Esophagus muscularis mucosa (tissue), 4 donors: ENCODE data around the gene COL5A2. TPM values are rescaled to one million over a fixed set of nuclear protein-coding genes. Genes with fewer than 3 reads are reported as not detected.

Experiments used
- DNase-seq: peaks from one replicate; pipeline ENCODE4 v3.0.0-alpha.2; 2017; ENCODE audit errors: extremely low spot score
- H3K27ac ChIP-seq, 4 donors: fragments of 200-600 bp; sonication (generic); replicated peaks in 1 of 4; 1 replicate in 3 of 4; 2 replicates in 1 of 4; pipeline ENCODE4 v1.5.1; 2016 to 2019; ENCODE audit warnings: mild to moderate bottlenecking in 1 of 4
- H3K27me3 ChIP-seq, 4 donors: fragments of 200-600 bp; sonication (generic); one replicate each; pipeline versions ENCODE4 v1.5.1 to v1.6.0; 2016 to 2019
- H3K36me3 ChIP-seq, 4 donors: fragments of 200-600 bp; sonication (generic); one replicate each; pipeline ENCODE4 v1.5.1; 2016 to 2019
- H3K4me1 ChIP-seq, 4 donors: fragments of 200-600 bp; sonication (generic); one replicate each; pipeline ENCODE4 v1.5.1; 2016 to 2019
- H3K4me3 ChIP-seq, 4 donors: fragments of 200-600 bp; sonication (generic); 1 replicate in 2 of 4; 2 replicates in 2 of 4; pipeline ENCODE4 v1.5.1; 2016 to 2019; ENCODE audit warnings: mild to moderate bottlenecking in 4 of 4, moderate library complexity in 1 of 4
- H3K9me3 ChIP-seq, 4 donors: fragments of 200-600 bp; sonication (generic); 1 replicate in 3 of 4; 2 replicates in 1 of 4; pipeline ENCODE4 v1.5.1; 2016 to 2019
- EP300 ChIP-seq: sonication (generic); formaldehyde crosslinking; IDR thresholded peaks from one replicate; pipeline ENCODE4 v1.6.1; 2017; ENCODE audit warnings: antibody characterized with exemption
- POLR2A ChIP-seq: fragments of 450-650 bp; IDR thresholded peaks from one replicate; pipeline ENCODE4 v1.6.1; 2017; ENCODE audit warnings: antibody characterized with exemption, moderate library complexity, mild to moderate bottlenecking, low read depth
- POLR2AphosphoS5 ChIP-seq, 2 donors: sonication (generic); formaldehyde crosslinking; IDR thresholded peaks; one replicate each; pipeline ENCODE4 v1.6.1; 2017; ENCODE audit warnings: antibody characterized with exemption in 2 of 2
- WGBS: methylation state at CpG from one replicate; pipeline ENCODE4 v1.1.5; 2018; 5-methylcytosine and 5-hydroxymethylcytosine counted together
- intact Hi-C: fragments of 100-400 bp; cut with DNase I; formaldehyde crosslinking; loops from one replicate; pipeline ENCODE4 v1.15.1; 2023
- total RNA-seq, 4 donors: library from RNA; depleted of rRNA; stranded (reverse); fragments of >200 nt; gene quantifications; one replicate each; pipeline versions ENCODE4 v1.1.0 to v1.2.1, GENCODE V29; 2016
- TF ChIP-seq, protein P1 (sequence below), 3 experiments: fragments of 200-600 bp in 2 of 3; fragments of 450-650 bp in 1 of 3; sonication (generic) in 2 of 3; IDR thresholded peaks; one replicate each; pipeline ENCODE4 v1.5.1; 2017 to 2019; ENCODE audit warnings: antibody characterized with exemption in 3 of 3, mild to moderate bottlenecking in 2 of 3, moderate library complexity in 1 of 3

COL5A2 gene
- total RNA-seq, 4 donors from 2014 or later: 49.9 to 68.5 (median 59.0) TPM

DNA sequence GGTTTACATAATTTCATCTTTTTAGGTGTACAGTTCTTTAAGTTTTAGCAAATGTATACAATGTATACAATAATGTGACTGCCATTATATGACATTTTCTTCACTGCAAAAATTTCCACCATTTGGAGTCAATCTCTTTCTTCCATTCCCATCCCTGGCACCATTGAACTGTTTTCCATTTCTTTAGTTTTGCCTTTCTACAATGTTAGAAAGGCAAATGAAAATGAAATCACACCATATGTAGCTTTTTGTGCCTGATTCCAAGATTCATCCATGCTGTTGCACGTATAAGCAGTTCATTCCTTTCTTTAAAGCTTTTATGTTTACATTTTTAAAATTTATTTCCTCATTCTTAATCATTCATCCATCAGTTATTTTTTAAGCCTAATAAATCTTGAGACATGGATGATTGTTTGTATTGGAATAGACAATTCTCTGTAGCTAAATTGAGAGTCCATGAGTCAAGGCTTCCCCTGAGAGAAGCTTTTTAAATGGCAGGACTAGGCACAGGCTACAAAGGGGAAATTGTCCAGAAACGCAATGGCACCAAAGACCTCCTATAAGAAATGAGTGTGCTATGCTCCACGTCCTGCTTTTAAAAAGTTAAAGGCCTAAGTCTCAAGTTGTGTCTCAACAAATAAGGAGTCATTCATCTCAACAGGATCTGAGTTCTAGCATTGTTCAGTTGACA, 8.7 kb upstream of the COL5A2 start:
- WGBS: 66% methylated on average over 3 of the region's 3 CpGs
- H3K36me3 ChIP-seq: no peaks in the 10 kb centered on the region
- DNase-seq: no peak
- no peak overlapping the region for H3K27ac ChIP-seq
- intact Hi-C loops: loop anchor here (10.0 kb wide), 1 partner anchor 97 kb away; no protein-coding TSS in a partner anchor
- no peaks in the 10 kb centered on the region for H3K4me1 ChIP-seq
- no peaks in the 10 kb centered on the region for H3K9me3 ChIP-seq
- H3K4me3 ChIP-seq: no peak overlapping the region
- H3K27me3 ChIP-seq: no peaks in the 10 kb centered on the region
- no peak for TF ChIP-seq POLR2AphosphoS5 (IDR thresholded peaks at IDR 0.05)
- TF ChIP-seq, protein P1, sequence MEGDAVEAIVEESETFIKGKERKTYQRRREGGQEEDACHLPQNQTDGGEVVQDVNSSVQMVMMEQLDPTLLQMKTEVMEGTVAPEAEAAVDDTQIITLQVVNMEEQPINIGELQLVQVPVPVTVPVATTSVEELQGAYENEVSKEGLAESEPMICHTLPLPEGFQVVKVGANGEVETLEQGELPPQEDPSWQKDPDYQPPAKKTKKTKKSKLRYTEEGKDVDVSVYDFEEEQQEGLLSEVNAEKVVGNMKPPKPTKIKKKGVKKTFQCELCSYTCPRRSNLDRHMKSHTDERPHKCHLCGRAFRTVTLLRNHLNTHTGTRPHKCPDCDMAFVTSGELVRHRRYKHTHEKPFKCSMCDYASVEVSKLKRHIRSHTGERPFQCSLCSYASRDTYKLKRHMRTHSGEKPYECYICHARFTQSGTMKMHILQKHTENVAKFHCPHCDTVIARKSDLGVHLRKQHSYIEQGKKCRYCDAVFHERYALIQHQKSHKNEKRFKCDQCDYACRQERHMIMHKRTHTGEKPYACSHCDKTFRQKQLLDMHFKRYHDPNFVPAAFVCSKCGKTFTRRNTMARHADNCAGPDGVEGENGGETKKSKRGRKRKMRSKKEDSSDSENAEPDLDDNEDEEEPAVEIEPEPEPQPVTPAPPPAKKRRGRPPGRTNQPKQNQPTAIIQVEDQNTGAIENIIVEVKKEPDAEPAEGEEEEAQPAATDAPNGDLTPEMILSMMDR (IDR thresholded peaks at IDR 0.05): no peak
- no peak for TF ChIP-seq EP300
- TF ChIP-seq POLR2A: no peak

DNA sequence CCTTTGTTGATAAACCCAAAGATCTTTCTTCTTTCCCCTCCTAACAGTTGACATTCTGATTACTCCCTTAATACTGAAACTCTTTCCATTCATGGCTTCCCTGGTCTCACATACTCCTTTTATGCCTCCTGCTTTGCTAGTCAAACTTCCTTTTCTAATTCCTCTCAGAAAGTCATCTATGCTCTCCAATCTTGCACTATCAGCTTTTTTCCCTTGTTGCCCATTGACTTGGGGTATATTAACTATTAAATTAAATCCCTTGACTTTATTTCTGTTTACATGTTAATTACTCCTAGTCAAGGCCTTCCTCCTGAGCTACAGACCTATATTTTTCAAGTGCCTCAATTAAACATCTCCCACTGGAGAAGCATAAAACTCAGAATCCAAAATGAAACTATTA, 3.6 kb upstream of the COL5A2 start:
- no peak for DNase-seq
- intact Hi-C loops: loop anchor here (10.0 kb wide), 1 partner anchor 102 kb away; no protein-coding TSS in a partner anchor
- Histone ChIP-seq H3K4me3 (no peak overlapping the region), H3K9me3 (no peaks in the 10 kb centered on the region), H3K27me3 (no peaks in the 10 kb centered on the region), H3K36me3 (no peaks in the 10 kb centered on the region), H3K27ac (no peak overlapping the region), H3K4me1 (peaks cover 0 to 15% (median 10%) of the 10 kb centered on the region in 4 donors)
- TF ChIP-seq, protein P1 (IDR thresholded peaks at IDR 0.05): no peak
- no peak for TF ChIP-seq POLR2A
- no peak for TF ChIP-seq EP300
- no peak for TF ChIP-seq POLR2AphosphoS5 (IDR thresholded peaks at IDR 0.05)

DNA sequence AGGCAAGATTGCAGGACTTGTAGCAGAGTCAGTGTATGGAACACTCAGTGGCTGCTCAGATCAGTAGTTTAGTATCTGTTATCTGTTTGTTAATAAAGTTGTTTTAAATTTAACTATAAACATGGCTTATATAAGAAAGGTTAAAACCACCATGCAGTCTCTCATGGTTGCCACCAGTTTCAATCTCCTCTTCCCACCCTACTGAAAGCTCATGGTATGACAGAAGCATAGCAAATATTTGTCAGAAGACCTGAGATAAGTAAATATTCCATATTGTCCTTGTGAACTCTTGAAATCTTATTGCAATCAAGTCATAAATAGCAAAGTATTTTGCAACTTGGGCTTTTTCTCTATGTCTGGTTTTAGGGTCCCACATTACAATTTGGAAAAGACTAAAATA, 2.1 kb upstream of the COL5A2 start:
- peaks cover 0 to 22% (median 17%) of the 10 kb centered on the region in 4 donors for H3K4me1 ChIP-seq
- DNase-seq: no peak
- no peaks in the 10 kb centered on the region for H3K36me3 ChIP-seq
- no peaks in the 10 kb centered on the region for H3K9me3 ChIP-seq
- H3K27ac ChIP-seq: no peak overlapping the region
- H3K27me3 ChIP-seq: no peaks in the 10 kb centered on the region
- TF ChIP-seq EP300 (no peak), POLR2A (no peak), POLR2AphosphoS5 (IDR thresholded peaks at IDR 0.05) (no peak)
- TF ChIP-seq, protein P1 (IDR thresholded peaks at IDR 0.05): no peak
- intact Hi-C loops: loop anchor here (10.0 kb wide), 1 partner anchor 103 kb away; no protein-coding TSS in a partner anchor
- H3K4me3 ChIP-seq: no peak overlapping the region

DNA sequence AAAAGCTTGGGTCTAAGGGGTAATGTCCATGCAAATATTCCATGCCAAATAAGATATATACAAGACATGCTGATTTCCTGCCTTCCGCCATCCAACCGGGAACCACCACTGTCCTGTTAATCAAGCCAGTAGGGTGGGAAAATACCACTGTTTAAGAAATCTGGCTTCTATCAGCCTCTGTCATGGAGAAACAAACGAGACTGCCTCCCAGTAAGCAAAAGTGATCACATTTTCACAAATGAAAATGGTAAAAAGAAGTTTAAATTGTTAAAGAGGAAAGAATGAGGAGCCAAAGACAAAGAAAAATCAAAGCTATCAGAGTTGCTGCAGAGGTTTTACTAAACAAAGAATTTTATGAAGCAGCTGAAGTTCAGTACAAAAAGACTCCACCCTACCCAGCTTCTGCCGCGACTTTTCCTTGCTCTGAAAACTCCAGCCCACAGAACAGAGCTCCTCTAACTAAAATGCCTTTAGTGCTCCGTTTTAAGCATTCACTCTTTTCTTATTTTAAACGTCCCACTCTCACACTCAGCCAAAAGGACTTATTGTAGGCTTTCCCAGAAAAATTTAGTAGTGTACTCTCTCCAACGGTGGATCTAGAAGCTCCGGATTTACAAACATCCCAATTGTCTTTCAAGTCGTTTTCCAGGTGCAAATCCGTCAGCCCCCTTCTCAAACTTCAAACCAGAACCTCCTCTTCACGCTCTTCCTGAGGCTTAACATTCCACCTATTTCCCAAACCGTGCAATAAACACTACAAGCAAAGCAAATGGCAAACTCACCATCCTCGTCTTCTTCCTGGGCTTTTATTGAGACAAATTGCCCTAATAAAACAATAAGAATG, 613 bp downstream of the COL5A2 start:
- peaks cover 0 to 28% (median 20%) of the 10 kb centered on the region in 4 donors for H3K4me1 ChIP-seq
- intact Hi-C loops: loop anchor here (2.0 to 5.0 kb wide), 2 partner anchors 32 to 72 kb away; no protein-coding TSS in a partner anchor
- H3K27me3 ChIP-seq: no peaks in the 10 kb centered on the region
- no peak for DNase-seq
- WGBS: 5% methylated on average over 14 of the region's 14 CpGs
- peak overlapping the region; percentile 54 to 70 (median 66) for H3K4me3 ChIP-seq
- peaks cover 0 to 4% (median 0%) of the 10 kb centered on the region in 4 donors for H3K9me3 ChIP-seq
- H3K27ac ChIP-seq: peak overlapping the region; percentile 75 to 82 (median 79)
- TF ChIP-seq POLR2AphosphoS5 (IDR thresholded peaks at IDR 0.05): peak in 1 of 2 donors; percentile 63
- no peak for TF ChIP-seq POLR2A
- no peaks in the 10 kb centered on the region for H3K36me3 ChIP-seq

DNA sequence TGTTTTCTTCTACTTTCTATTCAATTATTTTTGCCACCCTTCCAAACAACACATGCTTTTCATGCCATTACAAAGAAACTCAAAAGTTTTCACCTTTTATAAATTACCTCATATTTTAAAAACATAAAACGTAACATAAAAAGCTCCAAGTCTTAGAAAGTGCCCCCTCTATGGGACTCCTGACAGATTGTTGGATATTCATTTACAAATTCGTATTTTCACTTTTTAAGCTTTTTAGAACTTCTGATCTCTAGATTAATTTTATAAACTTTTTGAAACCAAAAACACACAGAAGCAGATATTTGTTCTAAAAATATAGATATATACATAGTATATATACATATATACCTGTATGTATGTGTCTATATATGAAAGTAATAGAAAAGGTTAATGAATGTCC, 1.5 kb downstream of the COL5A2 start:
- 15% methylated on average over 2 of the region's 2 CpGs for WGBS
- TF ChIP-seq, protein P1 (IDR thresholded peaks at IDR 0.05): peak in 1 of 3 experiments; percentile 40
- no peak for TF ChIP-seq EP300
- H3K27ac ChIP-seq: peak overlapping the region; percentile 75 to 82 (median 79)

More for the DNA sequence above, 1.5 kb downstream of the COL5A2 start:
- intact Hi-C loops: loop anchor here (2.0 to 5.0 kb wide), 2 partner anchors 33 to 71 kb away; no protein-coding TSS in a partner anchor
- H3K27me3 ChIP-seq: no peaks in the 10 kb centered on the region
- H3K36me3 ChIP-seq: no peaks in the 10 kb centered on the region
- H3K4me3 ChIP-seq: peak overlapping the region; percentile 54 to 70 (median 66)
- no peak for DNase-seq
- peaks cover 0 to 28% (median 20%) of the 10 kb centered on the region in 4 donors for H3K4me1 ChIP-seq
- H3K9me3 ChIP-seq: peaks cover 0 to 4% (median 0%) of the 10 kb centered on the region in 4 donors
